HCT116 (cell line): ENCODE data around the gene TAGLN. TPM values are rescaled to one million over a fixed set of nuclear protein-coding genes. Genes with fewer than 3 reads are reported as not detected.

Source experiments
- ATAC-seq: fragments of 200-7000 bp; cut with Tn5 transposase; 2 replicates; pipeline ENCODE4 v1.9.1; 2020; ENCODE audit warnings: mild to moderate bottlenecking, moderate library complexity
- Bru-seq: library from RNA; stranded (reverse); fragments of 400-500 nt; gene quantifications from one replicate; lab custom pipeline; 2021; lab: Mats Ljungman, UMichigan
- BruChase-seq, 2 experiments: library from RNA; stranded (reverse); fragments of 400-500 nt; gene quantifications; one replicate each; lab custom pipeline; 2021; lab: Mats Ljungman, UMichigan
- BruUV-seq: library from RNA; stranded (reverse); fragments of 400-500 nt; replicated peaks from 2 replicates; lab custom pipeline; 2021; lab: Mats Ljungman, UMichigan
- CTCF ChIA-PET: fragments of 300-600 bp; sonication (Branson Sonifier 250); formaldehyde crosslinking; loops from one replicate; lab custom pipeline; 2021; ENCODE audit warnings: antibody characterized with exemption; lab: Charles Lee
- POLR2A ChIA-PET: fragments of 300-600, 350-600 bp; sonication (Branson Sonifier 250); formaldehyde crosslinking; loops from one replicate; lab custom pipeline; 2021; ENCODE audit warnings: antibody characterized with exemption; lab: Charles Lee
- RAD21 ChIA-PET, 2 experiments: fragments of 300-600 bp; sonication (Branson Sonifier 250); formaldehyde crosslinking; loops; one replicate each; lab custom pipeline; 2023; ENCODE audit warnings: low total read pairs in 2 of 2; ENCODE audit not compliant: uncharacterized antibody in 2 of 2, unreplicated experiment in 2 of 2, low non-redundant PET in 1 of 2; lab: Charles Lee
- DNase-seq: peaks from one replicate; pipeline ENCODE4 v3.0.0-alpha.2; 2010; ENCODE audit warnings: low read depth, low spot score
- H2AFZ ChIP-seq: fragments of 200-600 bp; shearing (Covaris generic), sonication (generic); 2 replicates; pipeline ENCODE4 v1.6.1; 2017; ENCODE audit warnings: low read depth, mixed run types, mixed read lengths, antibody characterized with exemption, low read length; ENCODE audit not compliant: poor library complexity, severe bottlenecking
- H3K27ac ChIP-seq: 2 replicates; pipeline ENCODE4 v1.5.1; 2012; ENCODE audit warnings: low read depth, low read length
- H3K27me3 ChIP-seq: fragments of 200-600 bp; sonication (generic); 2 replicates; pipeline ENCODE4 v1.6.1; 2016; ENCODE audit warnings: mixed run types, low read length, mixed read lengths; ENCODE audit not compliant: insufficient read depth
- H3K36me3 ChIP-seq, 2 experiments: fragments of 200-500 bp in 1 of 2; fragments of 200-600 bp in 1 of 2; sonication (Bioruptor generic) in 1 of 2; sonication (generic) in 1 of 2; 2 replicates each; pipeline versions ENCODE4 v1.5.1 to v1.6.1; 2014 to 2016; ENCODE audit warnings: low read length in 2 of 2, inconsistent platforms in 1 of 2, mixed read lengths in 1 of 2, mixed run types in 1 of 2; ENCODE audit not compliant: insufficient read depth in 2 of 2, control insufficient read depth in 1 of 2
- H3K4me1 ChIP-seq, 2 experiments: fragments of 200-600 bp in 1 of 2; sonication (generic) in 1 of 2; 2 replicates each; pipeline versions ENCODE4 v1.5.1 to v1.6.1; 2012 to 2017; ENCODE audit warnings: low read length in 2 of 2, inconsistent platforms in 1 of 2, mild to moderate bottlenecking in 1 of 2, mixed read lengths in 1 of 2, mixed run types in 1 of 2, moderate library complexity in 1 of 2; ENCODE audit not compliant: insufficient read depth in 2 of 2, control insufficient read depth in 1 of 2
- H3K4me2 ChIP-seq: fragments of 200-600 bp; sonication (generic); 2 replicates; pipeline ENCODE4 v1.6.1; 2017; ENCODE audit warnings: mixed run types, low read length, mixed read lengths
- H3K4me3 ChIP-seq, 2 experiments: fragments of 200-600 bp in 1 of 2; sonication (generic) in 1 of 2; replicated peaks in 1 of 2; 2 replicates each; pipeline ENCODE4 v1.5.1; 2011 to 2016; ENCODE audit warnings: low read length in 2 of 2, control low read depth in 1 of 2, low read depth in 1 of 2, mild to moderate bottlenecking in 1 of 2, mixed read lengths in 1 of 2, mixed run types in 1 of 2
- H3K79me2 ChIP-seq: fragments of 200-600 bp; sonication (generic); 2 replicates; pipeline ENCODE4 v1.6.1; 2017; ENCODE audit warnings: mild to moderate bottlenecking, mixed run types, low read length, moderate library complexity, mixed read lengths; ENCODE audit not compliant: insufficient read depth
- H3K9ac ChIP-seq: fragments of 200-600 bp; sonication (generic); 2 replicates; pipeline ENCODE4 v1.6.1; 2016; ENCODE audit warnings: low read length, mixed read lengths
- H3K9me2 ChIP-seq: fragments of 200-600 bp; sonication (generic), shearing (Covaris generic); 2 replicates; pipeline ENCODE4 v1.6.1; 2017; ENCODE audit warnings: mixed run types, mild to moderate bottlenecking, moderate library complexity; ENCODE audit not compliant: insufficient read depth
- H3K9me3 ChIP-seq, 2 experiments: fragments of 200-500 bp in 1 of 2; fragments of 200-600 bp in 1 of 2; sonication (Bioruptor generic) in 1 of 2; sonication (generic) in 1 of 2; 2 replicates each; pipeline ENCODE4 v1.6.1; 2014 to 2017; ENCODE audit warnings: low read length in 2 of 2, mixed read lengths in 2 of 2, inconsistent platforms in 1 of 2, low read depth in 1 of 2, mild to moderate bottlenecking in 1 of 2, mixed run types in 1 of 2, moderate library complexity in 1 of 2; ENCODE audit not compliant: control insufficient read depth in 1 of 2, insufficient read depth in 1 of 2
- H4K20me1 ChIP-seq: fragments of 200-600 bp; sonication (generic), shearing (Covaris generic); 2 replicates; pipeline ENCODE4 v1.6.1; 2017; ENCODE audit warnings: mixed run types, mild to moderate bottlenecking, moderate library complexity; ENCODE audit not compliant: insufficient read depth
- CEBPB ChIP-seq: IDR thresholded peaks from 2 replicates; pipeline ENCODE4 v1.6.1; 2012; ENCODE audit warnings: low read depth
- EGR1 ChIP-seq: IDR thresholded peaks from 2 replicates; pipeline ENCODE4 v1.6.1; 2012; ENCODE audit warnings: low read depth
- ELF1 ChIP-seq: IDR thresholded peaks from 2 replicates; pipeline ENCODE4 v1.6.1; 2012; ENCODE audit warnings: low read depth, borderline replicate concordance
- EZH2phosphoT487 ChIP-seq: fragments of 200-600 bp; IDR thresholded peaks from 2 replicates; pipeline ENCODE4 v1.6.1; 2018; ENCODE audit warnings: antibody characterized with exemption, borderline replicate concordance
- SRF ChIP-seq: IDR thresholded peaks from 2 replicates; pipeline ENCODE4 v1.6.1; 2012; ENCODE audit warnings: low read depth
- TCF7L2 ChIP-seq: IDR thresholded peaks from 2 replicates; pipeline ENCODE4 v1.7.0; 2011; ENCODE audit warnings: borderline replicate concordance, inconsistent platforms; ENCODE audit not compliant: insufficient read depth, insufficient read length; ENCODE audit errors: extremely low read depth
- YY1 ChIP-seq: IDR thresholded peaks from 2 replicates; pipeline ENCODE4 v1.6.1; 2011; ENCODE audit warnings: low read length, low read depth, moderate library complexity, mild to moderate bottlenecking; ENCODE audit not compliant: insufficient replicate concordance; ENCODE audit errors: extremely low read depth
- intact Hi-C: fragments of 100-400 bp; cut with micrococcal nuclease; formaldehyde crosslinking; loops from 2 replicates; pipeline ENCODE4 v1.10.0; 2022
- long read RNA-seq: library from polyadenylated mRNA; unstranded; transcript quantifications from one replicate; pipeline ENCODE4 v2.0.0, GENCODE V29; 2021; ENCODE audit not compliant: unreplicated experiment
- polyA plus RNA-seq: library from polyadenylated mRNA; unstranded; fragments of >200 nt; gene quantifications from 2 replicates; pipeline ENCODE4 v1.2.1, GENCODE V29; 2012; ENCODE audit warnings: missing spikeins
- total RNA-seq: library from RNA; stranded (reverse); gene quantifications from one replicate; pipeline ENCODE4 v1.2.1, GENCODE V29; 2021; ENCODE audit not compliant: unreplicated experiment
- TF ChIP-seq, protein P1 (sequence below): IDR thresholded peaks from 2 replicates; pipeline ENCODE4 v1.6.1; 2012
- TF ChIP-seq, protein P2 (sequence below): IDR thresholded peaks from 2 replicates; pipeline ENCODE4 v1.6.1; 2012

TAGLN gene
- 10.0 TPM for total RNA-seq
- 15.2 and 16.1 TPM in 2 replicates for polyA plus RNA-seq
- Bru-seq, nascent RNA, result percentile 51 among the genes with signal in this experiment
- percentile 91 among the genes with signal in this experiment for BruChase-seq, experiment 1, labeled RNA remaining after a 6-hour chase
- percentile 67 among the genes with signal in this experiment for BruChase-seq, experiment 2, labeled RNA remaining after a 2-hour chase
- long read RNA-seq, partial matches to known transcripts, result 0 of 4 reads
- long read RNA-seq, other reads (novel, unspliced or antisense), result 1 of 4 reads

DNA sequence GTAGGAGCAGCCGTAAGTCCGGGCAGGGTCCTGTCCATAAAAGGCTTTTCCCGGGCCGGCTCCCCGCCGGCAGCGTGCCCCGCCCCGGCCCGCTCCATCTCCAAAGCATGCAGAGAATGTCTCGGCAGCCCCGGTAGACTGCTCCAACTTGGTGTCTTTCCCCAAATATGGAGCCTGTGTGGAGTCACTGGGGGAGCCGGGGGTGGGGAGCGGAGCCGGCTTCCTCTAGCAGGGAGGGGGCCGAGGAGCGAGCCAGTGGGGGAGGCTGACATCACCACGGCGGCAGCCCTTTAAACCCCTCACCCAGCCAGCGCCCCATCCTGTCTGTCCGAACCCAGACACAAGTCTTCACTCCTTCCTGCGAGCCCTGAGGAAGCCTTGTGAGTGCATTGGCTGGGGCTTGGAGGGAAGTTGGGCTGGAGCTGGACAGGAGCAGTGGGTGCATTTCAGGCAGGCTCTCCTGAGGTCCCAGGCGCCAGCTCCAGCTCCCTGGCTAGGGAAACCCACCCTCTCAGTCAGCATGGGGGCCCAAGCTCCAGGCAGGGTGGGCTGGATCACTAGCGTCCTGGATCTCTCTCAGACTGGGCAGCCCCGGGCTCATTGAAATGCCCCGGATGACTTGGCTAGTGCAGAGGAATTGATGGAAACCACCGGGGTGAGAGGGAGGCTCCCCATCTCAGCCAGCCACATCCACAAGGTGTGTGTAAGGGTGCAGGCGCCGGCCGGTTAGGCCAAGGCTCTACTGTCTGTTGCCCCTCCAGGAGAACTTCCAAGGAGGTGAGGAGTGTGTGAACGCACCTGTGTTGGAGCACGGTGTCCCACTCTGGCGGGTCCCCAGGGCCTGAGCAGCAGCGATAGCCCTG, at the start of gene TAGLN:
TSS of gene TAGLN (plus strand) at position 318 of the 863 bp plus-strand sequence. CDS start 3,644 bp downstream, outside the sequence.
- H3K79me2 ChIP-seq, result no peaks in the 10 kb centered on the region
- H3K4me2 ChIP-seq, result peak within 1 kb of the TSS; percentile 58
- no peak within 1 kb of the TSS for H2AFZ ChIP-seq
- no peaks in the 10 kb centered on the region for H3K9me3 ChIP-seq
- H3K27me3 ChIP-seq, result no peaks in the 10 kb centered on the region
- H3K9me2 ChIP-seq, result no peaks in the 10 kb centered on the region
- TF ChIP-seq EZH2phosphoT487 (no peak), CEBPB (no peak), YY1 (no peak), EGR1 (no peak), SRF (peak; percentile 84), TCF7L2 (no peak), ELF1 (no peak)
- TF ChIP-seq, protein P1, sequence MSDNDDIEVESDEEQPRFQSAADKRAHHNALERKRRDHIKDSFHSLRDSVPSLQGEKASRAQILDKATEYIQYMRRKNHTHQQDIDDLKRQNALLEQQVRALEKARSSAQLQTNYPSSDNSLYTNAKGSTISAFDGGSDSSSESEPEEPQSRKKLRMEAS, result no peak
- TF ChIP-seq, protein P2, sequence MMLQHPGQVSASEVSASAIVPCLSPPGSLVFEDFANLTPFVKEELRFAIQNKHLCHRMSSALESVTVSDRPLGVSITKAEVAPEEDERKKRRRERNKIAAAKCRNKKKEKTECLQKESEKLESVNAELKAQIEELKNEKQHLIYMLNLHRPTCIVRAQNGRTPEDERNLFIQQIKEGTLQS, result no peak
- ChIA-PET POLR2A (no interaction called here), CTCF (interaction anchor here (1.4 kb wide), 1 partner anchor 23 kb away, joined by 4 read pairs; no protein-coding TSS in a partner anchor), RAD21 (no interaction called here)
- H3K4me1 ChIP-seq, result peaks cover 13 to 26% of the 10 kb centered on the region in 2 experiments
- H3K9ac ChIP-seq, result peak within 1 kb of the TSS; percentile 35
- H3K36me3 ChIP-seq, result no peaks in the 10 kb centered on the region
- no TSS peak for BruUV-seq
- DNase-seq (no peak), ATAC-seq (peak; percentile 76)
- intact Hi-C loops, result no loop called here
- no peaks in the 10 kb centered on the region for H4K20me1 ChIP-seq
- H3K4me3 ChIP-seq, result peak within 1 kb of the TSS in 1 of 2 experiments; percentile 28; a peak in 1 of 4 replicates
- H3K27ac ChIP-seq, result peak within 1 kb of the TSS; percentile 34; the same call in 1 of the 2 replicates
